ENCODE results near the gene RNF167.
A peak's percentile ranks its signal among the peaks of the same experiment; 100 is the strongest.

GRCh38 chr17:4934173-4934979, 5.7 kb upstream of the RNF167 start:
- peak; percentile 34; the same call in 1 of the 2 replicates for TF ChIP-seq CTCF (conservative IDR thresholded peaks at IDR 0.05; ENCODE audit: low read depth, low read length)
- no peak for TF ChIP-seq USF2 (IDR thresholded peaks at IDR 0.05; ENCODE audit: low read depth, low read length)
- TF ChIP-seq POLR2A (IDR thresholded peaks at IDR 0.05; ENCODE audit: low read depth, low read length), result no peak
- 0 out of 2 replicates have a peak, but pooled peaks have one; percentile 22 for TF ChIP-seq SMC3 (IDR thresholded peaks at IDR 0.05; ENCODE audit: low read depth, low read length)
- no peak for TF ChIP-seq RCOR1 (IDR thresholded peaks at IDR 0.05; ENCODE audit: insufficient replicate concordance, low read length)
- TF ChIP-seq CEBPB (IDR thresholded peaks at IDR 0.05; ENCODE audit: low read depth, low read length), result no peak
- no peak for TF ChIP-seq RAD21 (IDR thresholded peaks at IDR 0.05; ENCODE audit: low read length)
- no peak for TF ChIP-seq MXI1 (IDR thresholded peaks at IDR 0.05; ENCODE audit: borderline replicate concordance, low read depth, low read length)
- TF ChIP-seq BHLHE40 (IDR thresholded peaks at IDR 0.05; ENCODE audit: low read depth, low read length), result no peak
- no peak for TF ChIP-seq RFX5 (IDR thresholded peaks at IDR 0.05; ENCODE audit: low read depth, low read length)
